ENCODE measurements around the gene HS6ST2.
"Not testable (repeated sequence)": the region's sequence is repeated elsewhere in the genome, so short reads cannot be mapped to it uniquely, and the experiment has no call there.

Gene HS6ST2

DNA sequence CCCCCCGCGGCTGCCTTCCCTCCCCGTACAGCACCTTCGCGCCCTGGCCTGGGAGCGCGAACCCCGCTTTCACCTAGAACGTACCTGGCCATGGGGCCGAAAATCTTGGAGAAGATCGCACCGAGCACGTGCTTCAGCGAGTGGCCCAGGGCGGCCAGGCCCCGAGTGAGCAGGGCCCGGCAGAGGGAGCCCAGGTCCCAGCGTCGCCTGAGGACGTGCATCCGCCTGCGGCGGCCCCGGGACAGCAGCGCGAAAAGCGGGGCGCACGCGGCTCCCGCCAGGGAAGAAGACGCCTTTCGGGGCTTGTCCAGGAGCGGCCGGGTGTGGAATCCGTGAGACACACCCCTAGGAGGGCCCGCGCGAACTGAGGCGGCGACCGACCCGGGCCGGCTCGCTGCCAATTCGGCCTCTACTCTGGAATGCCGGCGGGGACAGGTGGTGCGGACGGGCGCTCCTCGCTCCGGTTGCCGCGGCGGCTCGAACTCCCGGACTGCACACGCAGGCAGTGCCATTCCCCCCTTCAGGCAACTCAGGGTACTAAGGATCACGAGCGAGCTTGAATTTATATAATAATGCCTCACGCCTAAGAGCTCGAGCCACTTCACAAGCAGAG is at the start of gene HS6ST2:
HS6ST2 (minus strand) TSS at position 539 of the 613 bp plus-strand sequence.
- DNase-seq (ENCODE audit: low read depth in 2 of 2), result no peak

GRCh38 chrX:133007458-133007857 is 49.0 kb upstream of the HS6ST2 start:
- DNase-seq (ENCODE audit: low read depth in 2 of 2), result no peak

DNA sequence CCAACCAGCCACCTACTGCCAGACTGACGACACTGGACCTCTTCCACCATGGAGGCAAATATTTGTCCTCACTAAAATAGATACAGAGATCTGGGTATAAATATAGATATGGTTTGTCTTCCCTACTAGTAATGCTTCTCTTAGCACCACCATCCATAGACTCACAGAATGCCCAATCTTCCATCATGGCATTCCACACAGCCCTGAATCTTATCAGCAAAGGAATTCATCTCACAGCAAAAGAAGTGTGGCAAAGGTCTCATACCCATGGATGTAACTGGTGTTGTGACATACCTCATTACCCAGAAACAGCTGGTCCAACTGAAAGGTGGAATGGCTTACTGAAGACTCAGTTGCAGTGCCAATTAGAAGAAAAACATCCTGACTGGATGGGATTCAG is 47.2 kb upstream of the HS6ST2 start:
- DNase-seq (ENCODE audit: low read depth in 2 of 2), result no peak

- DNase-seq (ENCODE audit: low read depth in 2 of 2), result no peak
These were observed 46.6 kb upstream of the HS6ST2 start for GRCh38 chrX:133005042-133005441.

- DNase-seq (ENCODE audit: low read depth in 2 of 2), result no peak
These were observed 40.8 kb upstream of the HS6ST2 start for GRCh38 chrX:132999209-132999608.

- DNase-seq (ENCODE audit: low read depth in 2 of 2), result no peak
These were observed 32.4 kb upstream of the HS6ST2 start for GRCh38 chrX:132990835-132991234.

- no peak for DNase-seq (ENCODE audit: low read depth in 2 of 2)
These were observed 28.1 kb upstream of the HS6ST2 start for GRCh38 chrX:132986556-132986955.

DNA sequence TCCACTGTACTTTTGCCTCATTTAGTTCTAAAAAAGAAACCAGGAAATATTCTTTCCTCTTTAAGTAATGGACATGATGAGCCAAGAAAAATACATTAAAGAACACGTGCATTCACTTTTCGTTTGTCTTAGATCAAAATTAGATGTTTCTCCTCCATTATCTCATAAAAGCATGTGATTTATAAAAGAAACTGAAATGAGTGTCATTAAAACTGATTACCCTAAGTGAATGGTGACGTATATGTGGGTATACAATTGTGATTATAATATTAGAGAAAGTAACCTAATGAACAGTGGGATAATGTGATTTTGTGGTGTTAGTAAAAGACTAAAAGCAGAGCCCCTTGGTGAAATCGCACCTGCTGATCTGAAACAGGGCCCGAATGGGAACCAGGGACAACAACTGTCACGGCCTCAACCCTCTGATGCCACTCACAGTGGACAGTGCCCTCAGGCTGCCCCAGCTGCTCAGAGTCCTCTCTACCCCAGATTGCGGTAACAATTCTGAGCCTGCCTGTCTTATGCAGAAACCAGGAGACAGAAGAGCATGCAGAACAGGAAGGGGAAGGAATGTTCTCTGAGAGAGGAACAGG is 25.7 kb upstream of the HS6ST2 start:
- DNase-seq (ENCODE audit: low read depth in 2 of 2), result no peak

DNA sequence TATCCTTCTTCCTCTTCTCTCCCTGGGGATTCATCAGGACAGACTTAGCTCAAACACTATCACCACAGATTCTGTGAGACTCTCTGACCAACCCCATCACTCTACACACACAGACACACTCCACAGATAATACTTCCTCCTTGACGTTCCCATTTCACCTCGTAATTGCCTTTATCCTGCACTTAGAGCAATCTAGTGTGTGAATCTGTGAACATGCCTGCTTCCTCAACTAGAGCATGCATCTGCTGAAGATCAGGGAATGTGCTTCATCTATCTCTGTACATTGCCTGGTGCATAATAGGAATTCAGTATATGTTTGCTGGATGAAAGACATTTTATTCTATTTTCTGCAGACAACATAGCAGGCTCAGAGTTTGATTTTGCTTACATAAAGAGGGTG is 25.1 kb upstream of the HS6ST2 start:
- no peak for DNase-seq (ENCODE audit: low read depth in 2 of 2)

DNA sequence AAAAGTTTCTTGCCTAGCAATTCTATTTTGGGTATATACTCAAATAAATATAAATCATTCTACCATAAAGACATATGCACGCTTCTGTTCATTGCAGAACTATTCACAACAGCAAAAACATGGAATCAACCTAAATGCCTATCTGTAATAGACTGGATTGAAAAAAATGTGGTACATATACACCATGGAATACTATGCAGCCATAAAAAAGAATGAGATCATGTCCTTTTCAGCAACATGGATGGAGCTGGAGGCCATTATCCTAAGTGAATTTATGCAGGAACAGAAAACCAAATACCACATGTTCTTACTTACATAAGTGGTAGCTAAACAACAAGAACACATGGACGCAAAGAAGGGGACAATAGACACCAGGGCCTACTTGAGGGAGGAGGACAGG is 21.6 kb upstream of the HS6ST2 start:
- DNase-seq (ENCODE audit: low read depth in 2 of 2), result not testable (repeated sequence)

DNA sequence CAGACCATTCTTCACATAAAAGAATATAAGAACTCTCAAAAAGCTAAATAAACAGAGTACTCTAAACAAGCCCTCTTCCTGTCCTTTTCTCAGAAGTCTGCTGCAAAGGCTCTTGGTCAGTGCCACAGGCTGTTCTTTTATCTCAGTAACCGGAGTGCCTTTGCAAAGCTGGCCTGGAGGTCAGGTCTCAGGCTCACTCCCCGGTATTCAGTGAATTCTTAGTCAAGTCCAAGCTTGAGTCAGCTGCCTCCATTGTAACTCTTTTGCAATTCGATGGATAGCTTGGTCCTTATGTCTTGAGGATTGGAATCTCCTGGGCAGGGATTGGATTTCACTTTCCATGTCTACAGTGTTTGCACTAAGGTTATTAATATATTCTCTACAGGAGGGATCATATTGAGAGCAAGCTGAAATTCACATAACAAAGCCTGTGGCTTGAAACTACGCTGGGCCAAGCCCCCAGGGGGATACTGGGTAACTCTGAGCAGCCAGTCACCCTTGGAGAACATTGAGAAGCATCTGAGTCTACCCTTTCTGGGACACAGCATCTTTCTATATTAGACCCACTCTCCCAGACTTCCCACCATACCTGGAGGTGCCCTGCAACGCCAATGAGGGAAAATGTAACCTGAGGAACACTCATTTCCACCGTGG is 10.0 kb upstream of the HS6ST2 start:
- DNase-seq (ENCODE audit: low read depth in 2 of 2), result no peak

GRCh38 chrX:132967049-132967448 is 8.6 kb upstream of the HS6ST2 start:
- DNase-seq (ENCODE audit: low read depth in 2 of 2), result no peak

- no peak for DNase-seq (ENCODE audit: low read depth in 2 of 2)
These were observed 7.0 kb upstream of the HS6ST2 start for GRCh38 chrX:132965461-132965860.

- no peak for DNase-seq (ENCODE audit: low read depth in 2 of 2)
These were observed 3.1 kb upstream of the HS6ST2 start for GRCh38 chrX:132961511-132961910.

- no peak for DNase-seq (ENCODE audit: low read depth in 2 of 2)
These were observed 978 bp downstream of the HS6ST2 start for GRCh38 chrX:132957211-132958090.

DNA sequence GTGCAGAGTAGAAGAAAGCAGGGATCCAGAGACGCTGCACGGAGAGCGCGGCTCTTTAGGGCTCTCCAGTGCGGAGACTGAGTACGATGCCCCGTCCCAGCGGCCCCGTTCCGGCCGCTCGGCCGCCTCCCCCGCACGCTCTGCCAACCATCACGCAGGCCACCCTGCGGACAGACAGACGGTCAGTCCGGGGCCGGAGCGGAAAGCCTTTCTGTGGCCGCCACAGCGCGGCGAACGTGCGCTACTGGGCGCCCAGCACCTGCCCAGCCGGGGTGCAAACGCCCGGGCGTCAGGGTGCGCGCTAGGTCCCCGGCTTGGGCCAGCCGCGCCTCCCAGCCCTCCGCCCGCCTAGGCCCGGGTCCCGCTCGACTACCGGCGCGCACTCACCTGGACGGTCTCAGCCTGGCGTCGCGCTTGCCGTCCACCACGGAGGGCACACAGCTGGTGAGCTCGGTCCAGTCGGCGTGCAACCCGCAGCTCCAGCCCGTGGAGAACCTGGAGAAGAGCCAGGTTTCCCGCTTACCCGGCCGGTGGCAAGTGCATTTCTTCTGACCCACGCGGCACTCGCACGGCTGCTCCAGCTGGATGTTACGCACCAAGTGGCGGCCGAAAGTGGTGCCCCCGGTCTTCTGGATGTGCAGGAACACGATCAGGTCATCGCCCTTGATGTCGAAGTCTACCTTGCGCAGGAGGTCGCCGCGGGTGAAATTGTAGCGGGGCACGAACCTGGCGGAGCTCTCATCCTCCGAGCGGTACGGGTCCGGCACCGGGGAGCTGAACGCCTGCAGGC is 1.8 kb downstream of the HS6ST2 start:
- no peak for DNase-seq (ENCODE audit: low read depth in 2 of 2)

DNA sequence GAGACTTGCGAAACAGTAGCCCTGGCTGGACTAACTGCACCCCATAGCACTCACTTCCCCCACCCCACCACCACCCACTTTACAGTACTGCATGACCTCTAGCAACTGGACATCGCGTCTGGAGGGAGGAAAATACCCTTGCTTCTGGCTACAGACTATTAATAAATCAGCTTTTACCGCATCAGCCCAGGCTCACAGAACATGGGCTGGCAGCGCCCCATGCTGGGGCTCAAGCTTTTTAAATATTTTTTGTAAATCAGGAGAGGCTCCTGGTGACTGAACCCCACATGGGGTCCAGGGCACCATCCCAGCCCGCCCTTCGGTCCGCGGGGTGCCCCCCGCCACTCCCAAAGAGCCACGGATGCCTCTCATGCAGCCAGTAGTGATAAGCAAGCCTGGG is 2.7 kb downstream of the HS6ST2 start:
- DNase-seq (ENCODE audit: low read depth in 2 of 2), result no peak

DNA sequence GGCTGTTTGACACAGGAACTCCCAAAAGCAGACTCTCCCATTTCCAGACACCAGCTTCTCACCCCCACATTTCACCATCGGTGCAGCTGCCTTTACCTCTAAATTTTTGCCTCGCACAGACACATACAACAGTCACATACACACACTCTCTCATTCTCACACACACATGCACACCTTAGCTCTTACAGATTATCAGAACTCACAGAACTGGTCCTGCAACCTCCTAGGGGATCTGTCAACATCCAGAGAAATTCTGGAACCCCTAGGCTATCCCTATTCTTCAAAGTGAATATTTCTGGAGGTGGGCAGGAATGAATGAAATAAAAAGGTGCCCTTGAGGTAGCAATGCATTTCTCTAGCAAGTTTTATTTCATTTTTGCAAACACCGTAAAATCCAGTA is 4.1 kb downstream of the HS6ST2 start:
- no peak for DNase-seq (ENCODE audit: low read depth in 2 of 2)

- DNase-seq (ENCODE audit: low read depth in 2 of 2), result no peak
These were observed 5.1 kb downstream of the HS6ST2 start for GRCh38 chrX:132953354-132953753.

DNA sequence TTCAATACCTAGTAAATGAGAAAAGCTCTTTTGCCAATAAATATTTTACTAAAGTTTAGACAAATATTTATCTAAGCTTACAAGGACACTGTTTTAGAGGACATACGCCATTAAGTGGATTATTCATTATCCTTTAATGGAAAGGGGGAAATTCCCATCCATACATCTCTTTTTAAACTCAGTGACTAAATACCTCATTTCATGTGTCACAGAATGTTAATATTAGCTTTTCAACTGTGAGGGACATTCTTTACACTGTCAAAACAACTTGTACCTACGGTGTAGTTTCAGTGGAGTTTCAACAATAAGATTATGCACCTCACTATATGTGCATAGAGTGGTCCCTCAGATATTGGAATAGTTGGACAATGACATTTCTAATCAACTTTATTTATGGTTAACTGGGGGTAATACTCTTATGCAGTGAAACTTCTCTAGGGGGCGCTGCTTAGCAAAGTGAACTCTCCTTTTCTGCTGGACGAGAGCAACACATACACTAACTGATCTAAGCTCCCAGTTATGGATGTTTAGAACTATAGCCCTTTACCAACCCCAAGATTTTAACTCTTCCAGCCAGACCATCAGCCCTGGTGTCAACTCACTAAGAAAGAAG is 9.7 kb downstream of the HS6ST2 start:
- DNase-seq (ENCODE audit: low read depth in 2 of 2), result no peak

- not testable (repeated sequence) for DNase-seq (ENCODE audit: low read depth in 2 of 2)
These were observed 13.3 kb downstream of the HS6ST2 start for GRCh38 chrX:132945055-132945599.
